ENCODE measurements around the gene NID1. TPM values are rescaled to one million over a fixed set of nuclear protein-coding genes. Genes with fewer than 3 reads are reported as not detected.
"Not testable (repeated sequence)": the region's sequence is repeated elsewhere in the genome, so short reads cannot be mapped to it uniquely, and the experiment has no call there.

NID1 gene
- total RNA-seq, 6 experiments from 2014 or later: 45.7 to 67.1 (median 59.1) TPM

GRCh38 chr1:236101233-236102200 is 36.6 kb upstream of the NID1 start:
- Histone ChIP-seq H3K36me3 (no peaks in the 10 kb centered on the region), H3K4me1 (no peaks in the 10 kb centered on the region), H3K9me3 (no peaks in the 10 kb centered on the region), H3K4me3 (no peak overlapping the region), H3K27ac (no peak overlapping the region), H3K27me3 (no peaks in the 10 kb centered on the region)
- intact Hi-C loops (cut with DNase I): no loop called here
- no peak for TF ChIP-seq POLR2A (IDR thresholded peaks at IDR 0.05)
- TF ChIP-seq CTCF (IDR thresholded peaks at IDR 0.05): no peak
- peak in 1 of 3 donors; percentile 4 for DNase-seq
- no peak for ATAC-seq
- 73% methylated on average over 9 of the region's 10 CpGs for WGBS (ENCODE audit: insufficient coverage, low coverage, low lambda C conversion rate, missing lambda C conversion rate)

GRCh38 chr1:236100799-236101198 is 35.9 kb upstream of the NID1 start:
- Histone ChIP-seq H3K4me3 (no peak overlapping the region), H3K9me3 (no peaks in the 10 kb centered on the region), H3K27me3 (no peaks in the 10 kb centered on the region), H3K4me1 (no peaks in the 10 kb centered on the region), H3K27ac (no peak overlapping the region), H3K36me3 (no peaks in the 10 kb centered on the region)
- intact Hi-C loops (cut with DNase I): no loop called here
- TF ChIP-seq POLR2A (IDR thresholded peaks at IDR 0.05): no peak
- TF ChIP-seq CTCF (IDR thresholded peaks at IDR 0.05): no peak
- 100% methylated on average over 8 of the region's 15 CpGs for WGBS (ENCODE audit: insufficient coverage, low coverage, low lambda C conversion rate, missing lambda C conversion rate)
- peak in 1 of 3 donors; percentile 32 for DNase-seq
- ATAC-seq: no peak

GRCh38 chr1:236099355-236099974 is 34.6 kb upstream of the NID1 start:
- Histone ChIP-seq H3K4me1 (no peaks in the 10 kb centered on the region), H3K4me3 (no peak overlapping the region), H3K36me3 (no peaks in the 10 kb centered on the region), H3K9me3 (no peaks in the 10 kb centered on the region), H3K27me3 (no peaks in the 10 kb centered on the region), H3K27ac (no peak overlapping the region)
- ATAC-seq (no peak), DNase-seq (peak in 1 of 3 donors; percentile 24)
- intact Hi-C loops (cut with DNase I): no loop called here
- TF ChIP-seq POLR2A (IDR thresholded peaks at IDR 0.05): no peak
- no peak for TF ChIP-seq CTCF (IDR thresholded peaks at IDR 0.05)
- 58% methylated on average over 5 of the region's 12 CpGs for WGBS (ENCODE audit: insufficient coverage, low coverage, low lambda C conversion rate, missing lambda C conversion rate)

- Histone ChIP-seq H3K4me1 (no peaks in the 10 kb centered on the region), H3K27ac (no peak overlapping the region), H3K4me3 (no peak overlapping the region), H3K27me3 (no peaks in the 10 kb centered on the region), H3K9me3 (no peaks in the 10 kb centered on the region), H3K36me3 (no peaks in the 10 kb centered on the region)
- no peak for DNase-seq
- ATAC-seq: no peak
- intact Hi-C loops (cut with DNase I): no loop called here
- TF ChIP-seq POLR2A (IDR thresholded peaks at IDR 0.05) (no peak), CTCF (IDR thresholded peaks at IDR 0.05) (no peak)
- WGBS (ENCODE audit: insufficient coverage, low coverage, low lambda C conversion rate, missing lambda C conversion rate): 100% methylated on average over 1 of the region's 1 CpG
Observed at GRCh38 chr1:236098267-236098666, 33.4 kb upstream of the NID1 start.

- H3K9me3 ChIP-seq; H3K27ac ChIP-seq; intact Hi-C loops (cut with DNase I); H3K4me1 ChIP-seq; H3K36me3 ChIP-seq; H3K4me3 ChIP-seq; H3K27me3 ChIP-seq: not testable (repeated sequence)
- WGBS (ENCODE audit: insufficient coverage, low coverage, low lambda C conversion rate, missing lambda C conversion rate): 58% methylated on average over 15 of the region's 15 CpGs
- ATAC-seq: peak in 2 of 4 donors; percentile 13 to 55
- peak; percentile 78 to 93 (median 87) for DNase-seq
Observed at GRCh38 chr1:236096660-236097482, 32.0 kb upstream of the NID1 start.
